Measurements from ENCODE around the gene SIRPG. TPM values are rescaled to one million over a fixed set of nuclear protein-coding genes. Genes with fewer than 3 reads are reported as not detected.

Gene SIRPG
- total and polyA plus RNA-seq, 2 donors from 2014 or later = 2.5 TPM; not detected in 1

DNA sequence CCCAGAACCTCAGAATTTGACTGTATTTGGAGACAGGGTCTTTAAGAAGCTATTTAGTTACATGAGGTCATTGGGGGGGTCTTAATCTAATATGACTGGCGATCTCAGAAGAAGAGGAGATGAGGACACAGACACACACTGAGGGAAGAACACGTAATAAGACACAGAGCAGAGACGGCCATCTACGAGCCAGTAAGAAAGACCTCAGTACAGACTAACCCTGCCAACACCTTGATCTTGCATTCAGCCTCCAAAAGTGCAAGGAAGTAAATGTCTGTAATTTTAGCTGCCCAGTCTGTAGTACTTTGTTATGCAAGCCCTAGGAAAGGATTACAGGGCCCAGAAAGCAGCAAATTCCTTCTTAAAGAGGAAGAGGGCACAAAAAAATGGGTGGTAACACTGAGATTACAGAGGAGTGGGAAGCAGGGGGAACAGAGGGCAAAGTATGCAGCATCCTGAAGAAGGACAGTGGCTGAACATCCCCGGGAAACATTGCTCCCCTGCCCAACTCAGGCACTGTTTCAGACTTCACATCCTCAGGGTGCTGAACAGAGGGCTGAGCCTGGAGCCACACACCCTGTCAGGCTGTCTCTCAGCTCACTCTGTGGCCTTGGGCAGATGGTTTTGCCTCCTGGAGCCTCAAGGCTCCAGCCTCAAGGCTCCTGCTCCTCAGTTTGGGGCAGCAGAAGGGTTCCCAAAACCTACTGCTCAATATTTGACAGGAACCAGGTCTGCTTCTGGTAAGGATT is 27.9 kb upstream of the SIRPG start:
- peaks cover 0 to 7% (median 0%) of the 10 kb centered on the region in 3 donors for H3K9me3 ChIP-seq (ENCODE audit: control insufficient read depth in 2 of 3, insufficient read depth in 1 of 3, low read length in 3 of 3)
- intact Hi-C loops (cut with DNase I) = no loop called here
- no peak overlapping the region for H3K4me3 ChIP-seq (ENCODE audit: low read length in 3 of 3)
- TF ChIP-seq, protein P1, sequence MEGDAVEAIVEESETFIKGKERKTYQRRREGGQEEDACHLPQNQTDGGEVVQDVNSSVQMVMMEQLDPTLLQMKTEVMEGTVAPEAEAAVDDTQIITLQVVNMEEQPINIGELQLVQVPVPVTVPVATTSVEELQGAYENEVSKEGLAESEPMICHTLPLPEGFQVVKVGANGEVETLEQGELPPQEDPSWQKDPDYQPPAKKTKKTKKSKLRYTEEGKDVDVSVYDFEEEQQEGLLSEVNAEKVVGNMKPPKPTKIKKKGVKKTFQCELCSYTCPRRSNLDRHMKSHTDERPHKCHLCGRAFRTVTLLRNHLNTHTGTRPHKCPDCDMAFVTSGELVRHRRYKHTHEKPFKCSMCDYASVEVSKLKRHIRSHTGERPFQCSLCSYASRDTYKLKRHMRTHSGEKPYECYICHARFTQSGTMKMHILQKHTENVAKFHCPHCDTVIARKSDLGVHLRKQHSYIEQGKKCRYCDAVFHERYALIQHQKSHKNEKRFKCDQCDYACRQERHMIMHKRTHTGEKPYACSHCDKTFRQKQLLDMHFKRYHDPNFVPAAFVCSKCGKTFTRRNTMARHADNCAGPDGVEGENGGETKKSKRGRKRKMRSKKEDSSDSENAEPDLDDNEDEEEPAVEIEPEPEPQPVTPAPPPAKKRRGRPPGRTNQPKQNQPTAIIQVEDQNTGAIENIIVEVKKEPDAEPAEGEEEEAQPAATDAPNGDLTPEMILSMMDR (IDR thresholded peaks at IDR 0.05; ENCODE audit: borderline replicate concordance, extremely low read depth, insufficient read depth) = no peak
- no peak for DNase-seq
- no peak overlapping the region for H3K9ac ChIP-seq (ENCODE audit: low read length in 3 of 3)
- no peak overlapping the region for H3K27ac ChIP-seq (ENCODE audit: low read depth in 2 of 2, low read length in 2 of 2)
- no peaks in the 10 kb centered on the region for H3K36me3 ChIP-seq (ENCODE audit: control insufficient read depth in 2 of 3, insufficient read depth in 3 of 3, low read length in 3 of 3)
- no peaks in the 10 kb centered on the region for H3K4me1 ChIP-seq (ENCODE audit: control insufficient read depth in 2 of 3, insufficient read depth in 2 of 3, low read depth in 1 of 3, low read length in 3 of 3)
- no peaks in the 10 kb centered on the region for H3K27me3 ChIP-seq (ENCODE audit: control insufficient read depth, insufficient read depth, low read length)
- no peak for FAIRE-seq

DNA sequence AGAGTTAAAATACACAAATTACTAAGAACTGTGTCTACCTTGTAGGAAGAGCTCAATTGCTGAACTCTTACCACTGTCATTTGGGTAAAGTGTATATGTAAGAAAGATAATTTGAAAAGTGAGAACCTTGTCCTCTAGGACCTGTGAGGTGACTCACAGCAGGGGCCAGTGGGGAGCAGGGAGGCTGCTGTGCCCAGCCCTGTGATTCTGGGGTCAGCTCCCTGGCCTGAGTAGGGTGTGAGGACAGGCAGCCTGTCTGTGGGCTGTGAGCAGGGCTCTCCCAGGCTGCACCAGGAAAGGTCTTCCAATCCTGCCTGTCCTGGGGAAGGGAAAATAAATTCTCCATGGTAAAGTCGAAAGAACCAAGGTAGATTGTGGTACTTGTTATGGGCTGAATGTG is 27.3 kb upstream of the SIRPG start:
- TF ChIP-seq, protein P1 (IDR thresholded peaks at IDR 0.05; ENCODE audit: borderline replicate concordance, extremely low read depth, insufficient read depth) = no peak
- Histone ChIP-seq H3K27ac (ENCODE audit: low read depth in 2 of 2, low read length in 2 of 2) (no peak overlapping the region), H3K4me3 (ENCODE audit: low read length in 3 of 3) (no peak overlapping the region), H3K36me3 (ENCODE audit: control insufficient read depth in 2 of 3, insufficient read depth in 3 of 3, low read length in 3 of 3) (no peaks in the 10 kb centered on the region), H3K9ac (ENCODE audit: low read length in 3 of 3) (no peak overlapping the region), H3K27me3 (ENCODE audit: control insufficient read depth, insufficient read depth, low read length) (no peaks in the 10 kb centered on the region), H3K4me1 (ENCODE audit: control insufficient read depth in 2 of 3, insufficient read depth in 2 of 3, low read depth in 1 of 3, low read length in 3 of 3) (no peaks in the 10 kb centered on the region), H3K9me3 (ENCODE audit: control insufficient read depth in 2 of 3, insufficient read depth in 1 of 3, low read length in 3 of 3) (peaks cover 0 to 7% (median 0%) of the 10 kb centered on the region in 3 donors)
- intact Hi-C loops (cut with DNase I) = no loop called here
- FAIRE-seq = no peak
- DNase-seq = no peak

DNA sequence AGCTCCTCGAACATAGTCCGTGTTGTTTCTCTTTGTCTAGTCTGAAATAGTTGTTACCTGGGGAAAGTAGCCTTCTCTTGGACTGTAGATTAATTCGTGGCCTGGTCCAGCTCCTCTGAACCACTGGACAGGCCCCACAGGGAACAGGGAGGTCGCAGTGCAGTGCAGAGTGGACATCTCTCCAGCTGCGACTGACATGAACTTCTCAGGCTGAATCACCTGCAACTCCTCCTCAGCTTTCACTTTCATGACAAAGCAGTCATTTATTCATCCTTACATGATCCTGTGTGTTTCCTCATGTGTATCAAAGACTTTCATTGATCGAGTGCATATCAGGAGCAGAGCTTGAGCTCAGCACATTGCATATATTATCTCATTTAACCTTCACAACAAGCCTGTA is 19.1 kb upstream of the SIRPG start:
- no peaks in the 10 kb centered on the region for H3K27me3 ChIP-seq (ENCODE audit: control insufficient read depth, insufficient read depth, low read length)
- no peaks in the 10 kb centered on the region for H3K4me1 ChIP-seq (ENCODE audit: control insufficient read depth in 2 of 3, insufficient read depth in 2 of 3, low read depth in 1 of 3, low read length in 3 of 3)
- H3K9ac ChIP-seq (ENCODE audit: low read length in 3 of 3) = no peak overlapping the region
- H3K9me3 ChIP-seq (ENCODE audit: control insufficient read depth in 2 of 3, insufficient read depth in 1 of 3, low read length in 3 of 3) = no peaks in the 10 kb centered on the region
- H3K4me3 ChIP-seq (ENCODE audit: low read length in 3 of 3) = no peak overlapping the region
- intact Hi-C loops (cut with DNase I) = no loop called here
- FAIRE-seq (no peak), DNase-seq (no peak)
- H3K36me3 ChIP-seq (ENCODE audit: control insufficient read depth in 2 of 3, insufficient read depth in 3 of 3, low read length in 3 of 3) = no peaks in the 10 kb centered on the region
- no peak overlapping the region for H3K27ac ChIP-seq (ENCODE audit: low read depth in 2 of 2, low read length in 2 of 2)
- TF ChIP-seq, protein P1 (IDR thresholded peaks at IDR 0.05; ENCODE audit: borderline replicate concordance, extremely low read depth, insufficient read depth) = no peak
